ENCODE data around the gene AHSG.
A peak's percentile ranks its signal among the peaks of the same experiment; 100 is the strongest.
"Not testable (repeated sequence)": the region's sequence is repeated elsewhere in the genome, so short reads cannot be mapped to it uniquely, and the experiment has no call there.

The AHSG gene

GRCh38 chr3:186612721-186613636, at the start of gene AHSG:
TSS of gene AHSG (plus strand) at chr3:186613060. CDS start at chr3:186613142, 82 bp downstream.
- no peak for DNase-seq

DNA sequence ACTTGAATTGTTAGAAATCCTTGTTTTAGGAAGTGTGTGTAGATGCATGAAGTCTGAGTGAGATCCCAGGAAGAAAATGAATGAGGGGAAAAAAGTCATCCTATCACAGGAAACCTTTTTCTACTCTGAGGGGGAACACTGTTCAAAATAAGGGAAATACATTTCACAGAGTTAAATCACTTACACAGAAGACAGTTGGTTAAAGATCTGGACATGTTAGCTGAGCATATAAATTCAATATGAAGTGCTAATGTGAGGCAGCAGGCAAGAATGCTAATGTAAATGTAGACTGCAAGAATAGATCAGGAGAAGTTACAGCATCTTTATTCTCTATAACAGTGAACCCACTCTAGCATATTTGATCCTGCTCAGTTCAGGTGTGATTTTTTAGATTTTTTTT, 48.3 kb upstream of the AHSG start:
- DNase-seq = no peak

GRCh38 chr3:186566772-186567071, 46.1 kb upstream of the AHSG start:
- DNase-seq = no peak

GRCh38 chr3:186567072-186567921, 45.6 kb upstream of the AHSG start, which contains the start of gene TBCCD1:
TSS of gene TBCCD1 (minus strand) at chr3:186567339. CDS start at chr3:186564329, 3,010 bp downstream.
- peak; percentile 94 for DNase-seq

GRCh38 chr3:186569361-186569760, 43.5 kb upstream of the AHSG start:
- not testable (repeated sequence) for DNase-seq

DNA sequence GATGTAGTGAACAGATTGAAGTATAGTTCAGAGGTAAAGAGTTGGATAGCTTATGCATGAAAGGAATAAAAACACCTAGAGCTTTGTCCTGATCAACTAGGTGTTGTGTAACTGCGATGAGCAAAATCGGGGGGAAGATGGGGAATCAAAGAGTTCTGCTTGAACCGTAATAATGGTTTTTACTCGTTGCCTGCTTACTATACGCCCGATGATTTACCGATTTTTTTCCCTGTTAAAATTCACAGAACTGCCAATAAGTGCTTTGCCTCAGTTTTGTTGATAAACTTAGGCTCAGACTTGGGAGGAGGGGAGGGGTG, 43.1 kb upstream of the AHSG start:
- no peak for DNase-seq

GRCh38 chr3:186570096-186570940, 42.5 kb upstream of the AHSG start, which contains the start of gene DNAJB11:
TSS of gene DNAJB11 (plus strand) at chr3:186570720. CDS start at chr3:186570898, 178 bp downstream.
- peak; percentile 99 for DNase-seq

DNA sequence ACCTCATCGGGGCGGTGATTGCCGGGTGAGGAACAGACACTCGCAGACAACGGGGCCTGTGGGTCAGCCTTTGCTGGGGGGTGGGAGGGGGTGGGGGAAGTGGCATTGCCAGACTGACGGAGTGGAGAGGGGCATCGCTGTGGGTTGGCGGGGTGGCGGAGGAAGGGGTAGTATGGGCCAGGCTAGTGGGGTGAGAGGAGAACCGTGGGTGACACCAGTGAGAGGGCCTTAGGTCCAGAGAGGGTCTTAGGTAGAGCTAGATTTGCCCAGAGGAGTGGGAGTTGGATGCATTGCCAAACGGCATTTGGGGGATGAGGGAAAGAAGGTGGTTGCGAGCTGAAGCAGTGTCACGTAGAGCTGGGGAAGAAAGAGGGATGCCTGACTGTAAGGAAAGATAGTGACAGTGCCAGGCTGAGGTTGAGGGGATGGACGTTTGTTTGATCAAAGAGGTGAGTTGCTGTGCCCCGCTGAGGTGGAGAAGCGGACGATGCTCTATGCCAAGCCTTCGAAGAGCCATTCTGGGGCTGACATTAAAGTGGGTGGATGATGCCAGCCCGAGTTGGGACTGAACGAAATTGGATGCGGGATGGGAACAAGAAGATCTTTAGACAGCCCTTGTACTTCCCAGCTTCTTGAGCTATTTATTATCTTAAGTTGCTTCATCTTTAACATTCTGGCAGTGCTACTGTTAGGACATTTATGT, 41.8 kb upstream of the AHSG start:
- DNase-seq = no peak

DNA sequence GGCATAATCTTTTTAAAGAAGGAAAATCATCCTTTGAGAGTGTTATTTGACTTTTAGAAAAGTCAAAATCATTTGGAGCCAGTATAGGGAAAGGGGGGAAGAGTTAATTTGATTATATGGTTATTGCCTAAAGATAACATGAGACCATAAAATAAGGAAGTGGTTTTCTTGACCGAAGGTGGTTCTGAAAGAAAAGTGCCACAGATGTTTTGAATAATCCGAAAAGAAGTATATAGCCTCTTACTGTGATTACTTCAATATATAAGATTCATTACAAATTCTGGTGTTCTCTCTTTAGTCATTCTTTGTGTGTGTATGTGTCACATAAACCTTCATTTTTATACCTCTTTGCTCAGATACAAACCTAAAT, 41.2 kb upstream of the AHSG start:
- no peak for DNase-seq

- no peak for DNase-seq
Observed at GRCh38 chr3:186577521-186577920, 35.3 kb upstream of the AHSG start.

- no peak for DNase-seq
Observed at GRCh38 chr3:186580785-186581184, 32.1 kb upstream of the AHSG start.

GRCh38 chr3:186582541-186582940, 30.3 kb upstream of the AHSG start:
- DNase-seq = no peak

DNA sequence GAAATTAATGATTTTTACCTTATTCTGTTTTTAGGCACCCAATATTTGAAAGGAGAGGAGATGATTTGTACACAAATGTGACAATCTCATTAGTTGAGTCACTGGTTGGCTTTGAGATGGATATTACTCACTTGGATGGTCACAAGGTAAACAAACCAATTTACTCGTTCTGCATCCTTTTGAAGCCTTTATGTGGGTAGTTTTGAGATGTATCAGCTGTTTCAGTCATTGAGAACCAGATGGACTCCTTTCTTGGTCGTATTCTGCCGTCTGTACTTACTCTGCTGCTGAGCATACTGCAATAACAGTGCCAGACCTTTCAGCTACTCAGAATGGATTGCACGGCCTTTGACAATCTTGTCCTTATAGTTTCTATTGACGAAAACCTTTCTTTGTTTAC, 29.0 kb upstream of the AHSG start:
- no peak for DNase-seq

GRCh38 chr3:186586245-186586644, 26.6 kb upstream of the AHSG start:
- DNase-seq = not testable (repeated sequence)

- DNase-seq = no peak
Observed at GRCh38 chr3:186587183-186587582, 25.7 kb upstream of the AHSG start.

- no peak for DNase-seq
Observed at GRCh38 chr3:186588632-186589031, 24.2 kb upstream of the AHSG start.

- no peak for DNase-seq
Observed at GRCh38 chr3:186589121-186589520, 23.7 kb upstream of the AHSG start.

DNA sequence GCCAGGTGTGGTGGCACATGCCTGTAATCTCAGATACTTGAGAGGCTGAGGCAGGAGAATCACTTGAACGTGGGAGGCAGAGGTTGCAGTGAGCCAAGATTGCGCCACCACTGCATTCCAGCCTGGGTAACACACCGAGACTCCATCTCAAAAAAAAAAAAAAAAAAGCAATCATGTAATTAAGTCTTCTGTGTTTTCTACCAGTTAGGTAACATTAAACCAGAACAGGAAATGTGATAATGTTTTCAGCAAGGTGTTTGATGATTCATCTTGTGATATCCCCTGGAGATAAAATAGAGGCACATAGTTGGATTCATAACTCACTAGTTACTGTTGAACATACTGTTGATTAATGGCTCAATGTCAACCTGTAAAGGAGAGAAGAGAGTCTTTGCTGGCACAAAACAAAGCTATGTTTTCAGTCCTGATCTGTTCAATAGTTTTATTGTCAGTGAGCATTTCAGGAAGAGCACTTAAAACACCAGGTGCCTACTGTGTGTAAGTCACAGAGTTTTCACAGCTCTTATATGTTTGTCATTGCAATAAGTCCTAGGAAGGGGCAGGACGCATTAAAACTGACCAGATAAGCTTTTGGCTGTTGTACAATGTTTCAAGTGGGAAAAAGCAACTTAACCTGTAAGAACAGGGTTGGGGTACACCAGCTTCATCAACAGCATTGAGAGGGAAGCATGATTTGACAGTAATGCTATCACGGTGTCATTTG, 22.8 kb upstream of the AHSG start:
- peak; percentile 8 for DNase-seq

- no peak for DNase-seq
Observed at GRCh38 chr3:186590580-186591295, 22.1 kb upstream of the AHSG start.

DNA sequence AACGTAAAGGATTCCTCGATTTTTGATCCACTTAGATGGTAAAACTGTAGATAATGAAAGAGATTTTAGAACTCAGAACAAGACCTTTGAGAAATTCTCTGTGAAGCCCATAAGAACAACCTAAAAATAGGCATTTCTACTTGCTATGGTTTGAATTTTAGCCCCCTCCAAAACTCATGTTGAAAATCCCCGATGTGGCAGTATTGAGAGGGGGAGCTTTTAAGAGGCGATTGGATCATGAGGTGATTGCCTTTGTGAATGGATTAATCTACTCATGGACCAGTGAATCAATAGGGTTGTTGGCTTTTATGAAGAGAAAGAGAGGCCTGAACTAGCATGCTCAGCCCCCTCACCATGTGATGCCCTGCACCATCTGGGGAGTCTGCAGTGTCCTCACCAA, 20.2 kb upstream of the AHSG start:
- DNase-seq = no peak

- no peak for DNase-seq
Observed at GRCh38 chr3:186593862-186594261, 19.0 kb upstream of the AHSG start.
